MM.1S (cell line): Measurements from ENCODE around the gene CAMK1G.

ENCODE experiments used
- DNase-seq: peaks from one replicate; pipeline ENCODE4 v3.0.0-alpha.2; 2015
- H2AFZ ChIP-seq: fragments of 300-600 bp; sonication (generic); 2 replicates; pipeline ENCODE4 v1.6.0; 2016; ENCODE audit warnings: antibody characterized with exemption, low read length
- H3F3A ChIP-seq: fragments of 300-600 bp; sonication (generic); 2 replicates; pipeline ENCODE4 v1.6.1; 2016; ENCODE audit warnings: mild to moderate bottlenecking, antibody characterized with exemption, low read length, moderate library complexity, mixed read lengths; ENCODE audit not compliant: insufficient read depth
- H3K27ac ChIP-seq: fragments of 300-600 bp; sonication (generic); 2 replicates; pipeline ENCODE4 v1.5.1; 2016; ENCODE audit warnings: mild to moderate bottlenecking, low read length
- H3K27me3 ChIP-seq: fragments of 300-600 bp; sonication (generic); replicated peaks from 2 replicates; pipeline ENCODE4 v1.6.0; 2016; ENCODE audit warnings: low read length; ENCODE audit not compliant: insufficient read depth
- H3K36me3 ChIP-seq: fragments of 300-600 bp; sonication (generic); replicated peaks from 2 replicates; pipeline ENCODE4 v1.6.1; 2016; ENCODE audit warnings: mild to moderate bottlenecking, low read length, mixed read lengths; ENCODE audit not compliant: insufficient read depth
- H3K4me1 ChIP-seq: fragments of 300-600 bp; sonication (generic); 2 replicates; pipeline ENCODE4 v1.6.1; 2016; ENCODE audit warnings: low read length, mixed read lengths
- H3K4me2 ChIP-seq: fragments of 300-600 bp; sonication (generic); 2 replicates; pipeline ENCODE4 v1.6.0; 2016; ENCODE audit warnings: low read depth, low read length
- H3K4me3 ChIP-seq: fragments of 300-600 bp; sonication (generic); 2 replicates; pipeline ENCODE4 v1.5.1; 2016; ENCODE audit warnings: low read length, mixed read lengths
- H3K79me2 ChIP-seq: fragments of 300-600 bp; sonication (generic); 2 replicates; pipeline ENCODE4 v1.6.1; 2016; ENCODE audit warnings: mixed run types, low read length, mixed read lengths
- H3K9ac ChIP-seq: fragments of 300-600 bp; sonication (generic); 2 replicates; pipeline ENCODE4 v1.6.1; 2016; ENCODE audit warnings: low read length, mixed read lengths
- H3K9me2 ChIP-seq: fragments of 300-600 bp; sonication (generic); replicated peaks from 2 replicates; pipeline ENCODE4 v1.6.1; 2016; ENCODE audit warnings: mild to moderate bottlenecking, low read length, mixed read lengths; ENCODE audit not compliant: insufficient read depth
- H3K9me3 ChIP-seq: fragments of 300-600 bp; sonication (generic); replicated peaks from 2 replicates; pipeline ENCODE4 v1.6.1; 2016; ENCODE audit warnings: mild to moderate bottlenecking, low read length, mixed read lengths; ENCODE audit not compliant: insufficient read depth
- H4K20me1 ChIP-seq: fragments of 300-600 bp; sonication (generic); 2 replicates; pipeline ENCODE4 v1.6.1; 2016; ENCODE audit warnings: mild to moderate bottlenecking, low read length, moderate library complexity, mixed read lengths; ENCODE audit not compliant: insufficient read depth
- EZH2 ChIP-seq: fragments of 300-600 bp; sonication (generic); optimal IDR thresholded peaks from 2 replicates; pipeline ENCODE3; 2017; ENCODE audit warnings: low read depth, mild to moderate bottlenecking, antibody characterized with exemption, low read length, mixed read lengths
- EZH2phosphoT487 ChIP-seq: fragments of 300-600 bp; sonication (generic); IDR thresholded peaks from 2 replicates; pipeline ENCODE4 v1.6.1; 2018; ENCODE audit warnings: antibody characterized with exemption, low read length
- TF ChIP-seq, protein P1 (sequence below): fragments of 300-600 bp; sonication (generic); IDR thresholded peaks from 2 replicates; pipeline ENCODE4 v1.5.1; 2016; ENCODE audit warnings: antibody characterized with exemption, low read length, mixed read lengths

Gene CAMK1G

GRCh38 chr1:209624558-209625549 lies 41.3 kb downstream of the CAMK1G start:
- Histone ChIP-seq H3K36me3 (no peaks in the 10 kb centered on the region), H3K4me3 (no peak overlapping the region), H3F3A (no peaks in the 10 kb centered on the region), H4K20me1 (no peaks in the 10 kb centered on the region), H3K9me3 (no peaks in the 10 kb centered on the region), H3K4me2 (no peak overlapping the region), H3K9me2 (no peaks in the 10 kb centered on the region), H3K27me3 (no peaks in the 10 kb centered on the region), H2AFZ (no peak overlapping the region), H3K79me2 (no peaks in the 10 kb centered on the region), H3K27ac (no peak overlapping the region), H3K4me1 (no peaks in the 10 kb centered on the region), H3K9ac (no peak overlapping the region)
- TF ChIP-seq EZH2phosphoT487 (no peak), EZH2 (no peak)
- TF ChIP-seq, protein P1, sequence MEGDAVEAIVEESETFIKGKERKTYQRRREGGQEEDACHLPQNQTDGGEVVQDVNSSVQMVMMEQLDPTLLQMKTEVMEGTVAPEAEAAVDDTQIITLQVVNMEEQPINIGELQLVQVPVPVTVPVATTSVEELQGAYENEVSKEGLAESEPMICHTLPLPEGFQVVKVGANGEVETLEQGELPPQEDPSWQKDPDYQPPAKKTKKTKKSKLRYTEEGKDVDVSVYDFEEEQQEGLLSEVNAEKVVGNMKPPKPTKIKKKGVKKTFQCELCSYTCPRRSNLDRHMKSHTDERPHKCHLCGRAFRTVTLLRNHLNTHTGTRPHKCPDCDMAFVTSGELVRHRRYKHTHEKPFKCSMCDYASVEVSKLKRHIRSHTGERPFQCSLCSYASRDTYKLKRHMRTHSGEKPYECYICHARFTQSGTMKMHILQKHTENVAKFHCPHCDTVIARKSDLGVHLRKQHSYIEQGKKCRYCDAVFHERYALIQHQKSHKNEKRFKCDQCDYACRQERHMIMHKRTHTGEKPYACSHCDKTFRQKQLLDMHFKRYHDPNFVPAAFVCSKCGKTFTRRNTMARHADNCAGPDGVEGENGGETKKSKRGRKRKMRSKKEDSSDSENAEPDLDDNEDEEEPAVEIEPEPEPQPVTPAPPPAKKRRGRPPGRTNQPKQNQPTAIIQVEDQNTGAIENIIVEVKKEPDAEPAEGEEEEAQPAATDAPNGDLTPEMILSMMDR = no peak
- DNase-seq = no peak

- Histone ChIP-seq H3K27ac (no peak overlapping the region), H3K4me3 (no peak overlapping the region), H3K4me1 (no peaks in the 10 kb centered on the region), H4K20me1 (no peaks in the 10 kb centered on the region), H3K9me2 (no peaks in the 10 kb centered on the region), H3K4me2 (no peak overlapping the region), H3K27me3 (no peaks in the 10 kb centered on the region), H3F3A (no peaks in the 10 kb centered on the region), H3K79me2 (no peaks in the 10 kb centered on the region), H2AFZ (no peak overlapping the region), H3K9me3 (no peaks in the 10 kb centered on the region), H3K36me3 (no peaks in the 10 kb centered on the region), H3K9ac (no peak overlapping the region)
- DNase-seq = no peak
- TF ChIP-seq, protein P1 = no peak
- TF ChIP-seq EZH2 = no peak
- no peak for TF ChIP-seq EZH2phosphoT487
These were observed 42.3 kb downstream of the CAMK1G start for GRCh38 chr1:209625791-209626285.

DNA sequence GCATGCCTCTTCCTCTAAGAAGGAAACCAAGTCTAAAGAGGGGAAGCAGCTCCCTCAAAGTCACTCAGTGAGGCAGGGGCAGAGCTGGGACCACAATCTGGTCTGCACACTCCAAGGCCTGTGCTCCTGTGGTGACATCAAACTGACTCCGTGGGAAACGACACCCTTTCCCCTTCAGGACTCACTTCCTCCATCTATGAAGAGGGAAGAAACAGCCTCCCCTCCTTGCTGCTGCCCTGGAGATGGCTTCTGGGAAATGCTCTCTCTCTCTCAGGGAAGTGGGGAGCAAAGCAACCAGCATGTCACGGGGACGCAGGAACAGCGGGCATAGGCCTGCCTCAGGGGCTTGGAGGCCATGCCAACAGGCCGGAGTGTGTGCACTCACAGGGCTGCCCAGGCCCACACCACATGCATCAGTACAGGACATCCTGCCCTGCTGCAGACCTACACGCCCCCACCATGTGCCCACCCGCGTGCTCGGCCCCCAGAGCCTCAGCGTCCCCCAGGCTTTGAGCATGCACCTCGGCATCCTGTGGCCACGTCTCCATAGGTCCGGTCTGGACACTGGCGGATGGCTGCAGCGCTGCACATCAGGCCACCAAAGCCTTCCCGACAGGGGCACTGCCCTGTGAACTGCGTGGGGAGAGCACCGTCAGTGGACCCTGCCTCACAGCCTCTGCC lies 43.0 kb downstream of the CAMK1G start:
- Histone ChIP-seq H3K9me2 (no peaks in the 10 kb centered on the region), H2AFZ (no peak overlapping the region), H3K4me2 (no peak overlapping the region), H4K20me1 (no peaks in the 10 kb centered on the region), H3K4me3 (no peak overlapping the region), H3K27ac (no peak overlapping the region), H3K4me1 (no peaks in the 10 kb centered on the region), H3K27me3 (no peaks in the 10 kb centered on the region), H3K9me3 (no peaks in the 10 kb centered on the region), H3K79me2 (no peaks in the 10 kb centered on the region), H3F3A (no peaks in the 10 kb centered on the region), H3K36me3 (no peaks in the 10 kb centered on the region), H3K9ac (no peak overlapping the region)
- DNase-seq = no peak
- TF ChIP-seq EZH2phosphoT487 (no peak), EZH2 (no peak)
- TF ChIP-seq, protein P1 = no peak
